Measurements from ENCODE around the gene PIKFYVE.
"Not testable (repeated sequence)": the region's sequence is repeated elsewhere in the genome, so short reads cannot be mapped to it uniquely, and the experiment has no call there.

Gene PIKFYVE

GRCh38 chr2:208392300-208392699 lies 126.2 kb downstream of the PIKFYVE start:
- no peak overlapping the region for H3K27ac ChIP-seq
- H3K36me3 ChIP-seq = no peaks in the 10 kb centered on the region
- H3K9ac ChIP-seq = no peak overlapping the region
- H3K27me3 ChIP-seq = no peaks in the 10 kb centered on the region
- H3K4me1 ChIP-seq = no peaks in the 10 kb centered on the region
- TF ChIP-seq Cebpa-rat (IDR thresholded peaks at IDR 0.05) = no peak
- no peak overlapping the region for H3K4me2 ChIP-seq
- H3K4me3 ChIP-seq = no peak overlapping the region
- H3K9me3 ChIP-seq = peaks cover 22% of the 10 kb centered on the region
- no peaks in the 10 kb centered on the region for H4K20me1 ChIP-seq

GRCh38 chr2:208396796-208397195 lies 130.7 kb downstream of the PIKFYVE start:
- not testable (repeated sequence) for H4K20me1 ChIP-seq, H3K4me3 ChIP-seq, H3K4me1 ChIP-seq, H3K27me3 ChIP-seq, H3K36me3 ChIP-seq, H3K4me2 ChIP-seq, H3K27ac ChIP-seq, H3K9ac ChIP-seq
- H3K9me3 ChIP-seq = peaks cover 22% of the 10 kb centered on the region

- Histone ChIP-seq H3K9ac (no peak overlapping the region), H3K9me3 (peaks cover 7% of the 10 kb centered on the region), H3K4me3 (no peak overlapping the region), H3K27me3 (no peaks in the 10 kb centered on the region), H3K27ac (no peak overlapping the region), H3K4me1 (no peaks in the 10 kb centered on the region), H3K4me2 (no peak overlapping the region), H4K20me1 (no peaks in the 10 kb centered on the region), H3K36me3 (no peaks in the 10 kb centered on the region)
- no peak for TF ChIP-seq Cebpa-rat (IDR thresholded peaks at IDR 0.05)
These were observed 133.1 kb downstream of the PIKFYVE start for GRCh38 chr2:208399201-208399600.

- Histone ChIP-seq H3K9ac (no peak within 1 kb of the TSS), H3K27ac (no peak within 1 kb of the TSS), H3K4me1 (no peaks in the 10 kb centered on the region), H4K20me1 (no peaks in the 10 kb centered on the region), H3K4me2 (no peak within 1 kb of the TSS), H3K36me3 (no peaks in the 10 kb centered on the region), H3K9me3 (peaks cover 12% of the 10 kb centered on the region), H3K4me3 (no peak within 1 kb of the TSS), H3K27me3 (no peaks in the 10 kb centered on the region)
- no peak for TF ChIP-seq Cebpa-rat (IDR thresholded peaks at IDR 0.05)
These were observed 140.7 kb downstream of the PIKFYVE start, which contains the start of gene PTH2R for GRCh38 chr2:208406474-208407451. Gene PTH2R (plus strand): TSS chr2:208406792. CDS start chr2:208407044, 252 bp downstream.

- Histone ChIP-seq H3K9me3 (peaks cover 12% of the 10 kb centered on the region), H3K36me3 (no peaks in the 10 kb centered on the region), H4K20me1 (no peaks in the 10 kb centered on the region), H3K27me3 (no peaks in the 10 kb centered on the region), H3K4me3 (no peak overlapping the region), H3K4me2 (no peak overlapping the region), H3K9ac (no peak overlapping the region), H3K27ac (no peak overlapping the region), H3K4me1 (no peaks in the 10 kb centered on the region)
- no peak for TF ChIP-seq Cebpa-rat (IDR thresholded peaks at IDR 0.05)
These were observed 141.6 kb downstream of the PIKFYVE start for GRCh38 chr2:208407667-208408066.

Measured in BLaER1 (cell line).